H54 (cell line): Measurements from ENCODE around the gene SIDT1.

ENCODE experiments used
- DNase-seq: peaks from one replicate; pipeline ENCODE4 v3.0.0; 2011; ENCODE audit warnings: low spot score, mixed read lengths; ENCODE audit not compliant: insufficient read length
- FAIRE-seq: peaks from 3 replicates; lab custom pipeline; 2011; peaks lifted over from hg19 to GRCh38; lab: Jason Lieb, UNC
- POLR2A ChIP-seq: IDR thresholded peaks from 2 replicates; pipeline ENCODE4 v1.6.1; 2011; ENCODE audit warnings: low read depth, mild to moderate bottlenecking, low read length

The SIDT1 gene

GRCh38 chr3:113531826-113532697, at the start of gene SIDT1:
Gene SIDT1 (plus strand): TSS chr3:113532555. CDS start chr3:113533022, 467 bp downstream.
- TF ChIP-seq POLR2A, result no peak
- FAIRE-seq, result no peak

GRCh38 chr3:113485161-113485609, 47.2 kb upstream of the SIDT1 start:
- DNase-seq, result no peak
- TF ChIP-seq POLR2A, result no peak
- no peak for FAIRE-seq

More at GRCh38 chr3:113531826-113532697, at the start of gene SIDT1:
- no peak for DNase-seq

GRCh38 chr3:113495035-113495434, 37.3 kb upstream of the SIDT1 start:
- no peak for DNase-seq
- TF ChIP-seq POLR2A, result no peak
- FAIRE-seq, result no peak

- no peak for TF ChIP-seq POLR2A
- DNase-seq (no peak), FAIRE-seq (no peak)
Measured at GRCh38 chr3:113496924-113497323, 35.4 kb upstream of the SIDT1 start.

- no peak for DNase-seq
- TF ChIP-seq POLR2A, result no peak
- FAIRE-seq, result peak; percentile 78
Measured at GRCh38 chr3:113498221-113499005, 33.9 kb upstream of the SIDT1 start.

GRCh38 chr3:113499081-113499480, 33.3 kb upstream of the SIDT1 start:
- DNase-seq, result no peak
- no peak for FAIRE-seq
- no peak for TF ChIP-seq POLR2A

- DNase-seq, result no peak
- FAIRE-seq, result no peak
- no peak for TF ChIP-seq POLR2A
Measured at GRCh38 chr3:113501597-113501996, 30.8 kb upstream of the SIDT1 start.

GRCh38 chr3:113505867-113506266, 26.5 kb upstream of the SIDT1 start:
- FAIRE-seq (no peak), DNase-seq (no peak)
- no peak for TF ChIP-seq POLR2A

- FAIRE-seq, result no peak
- no peak for DNase-seq
- TF ChIP-seq POLR2A, result no peak
Measured at GRCh38 chr3:113507501-113508067, 24.8 kb upstream of the SIDT1 start.

- no peak for FAIRE-seq
- no peak for DNase-seq
- no peak for TF ChIP-seq POLR2A
Measured at GRCh38 chr3:113508966-113509365, 23.4 kb upstream of the SIDT1 start.

GRCh38 chr3:113514265-113514769, 18.0 kb upstream of the SIDT1 start:
- TF ChIP-seq POLR2A, result no peak
- FAIRE-seq (peak; percentile 82), DNase-seq (no peak)

GRCh38 chr3:113516115-113516505, 16.2 kb upstream of the SIDT1 start:
- FAIRE-seq (peak; percentile 48), DNase-seq (no peak)
- TF ChIP-seq POLR2A, result no peak

- no peak for DNase-seq
- TF ChIP-seq POLR2A, result no peak
- no peak for FAIRE-seq
Measured at GRCh38 chr3:113521981-113522380, 10.4 kb upstream of the SIDT1 start.

- TF ChIP-seq POLR2A, result no peak
Measured at GRCh38 chr3:113523241-113523640, 9.1 kb upstream of the SIDT1 start.

More at GRCh38 chr3:113523241-113523640, 9.1 kb upstream of the SIDT1 start:
- DNase-seq, result no peak
- FAIRE-seq, result no peak
